MM.1S (cell line): ENCODE data around the gene MYO16.

ENCODE experiments used
- CTCF ChIP-seq: fragments of 300-600 bp; sonication (generic); IDR thresholded peaks from 2 replicates; pipeline ENCODE4 v1.5.1; 2016; ENCODE audit warnings: antibody characterized with exemption, low read length, mixed read lengths
- EZH2 ChIP-seq: fragments of 300-600 bp; sonication (generic); optimal IDR thresholded peaks from 2 replicates; pipeline ENCODE3; 2017; ENCODE audit warnings: low read depth, mild to moderate bottlenecking, antibody characterized with exemption, low read length, mixed read lengths
- EZH2phosphoT487 ChIP-seq: fragments of 300-600 bp; sonication (generic); IDR thresholded peaks from 2 replicates; pipeline ENCODE4 v1.6.1; 2018; ENCODE audit warnings: antibody characterized with exemption, low read length

GRCh38 chr13:108812165-108812564 lies 182.8 kb downstream of the MYO16 start:
- TF ChIP-seq CTCF (no peak), EZH2phosphoT487 (no peak), EZH2 (no peak)
